GM12878 (cell line): Measurements from ENCODE around the gene SNAPC2. TPM values are rescaled to one million over a fixed set of nuclear protein-coding genes. Genes with fewer than 3 reads are reported as not detected.

Experiments
- ATAC-seq: fragments of 200-7000 bp; cut with Tn5 transposase; 3 replicates; pipeline ENCODE4 v1.9.1; 2020; ENCODE audit warnings: mild to moderate bottlenecking, moderate library complexity
- BruUV-seq: library from RNA; stranded (reverse); fragments of 400-500 nt; replicated peaks from 2 replicates; lab custom pipeline; 2021; lab: Mats Ljungman, UMichigan
- CTCF ChIA-PET: fragments of 300-600 bp; sonication (Branson Sonifier 250); formaldehyde crosslinking; extraction: SDS; loops from one replicate; lab custom pipeline; 2021; ENCODE audit warnings: inconsistent platforms; lab: Yijun Ruan, JAX
- POLR2A ChIA-PET: fragments of 350-600 bp; formaldehyde crosslinking; extraction: SDS; loops from one replicate; lab custom pipeline; 2021; ENCODE audit warnings: inconsistent platforms; lab: Charles Lee
- RAD21 ChIA-PET: fragments of 300-600 bp; sonication (Branson Sonifier 250); formaldehyde crosslinking; loops from one replicate; lab custom pipeline; 2023; ENCODE audit warnings: antibody characterized with exemption; ENCODE audit not compliant: unreplicated experiment; lab: Charles Lee
- SMC1A ChIA-PET: fragments of 300-600 bp; sonication (Branson Sonifier 250); formaldehyde crosslinking; loops from one replicate; lab custom pipeline; 2023; ENCODE audit not compliant: unreplicated experiment, uncharacterized antibody; lab: Charles Lee
- DNase-seq: peaks from one replicate; pipeline ENCODE4 v3.0.0-alpha.2; 2011; ENCODE audit warnings: low read depth, low spot score
- FAIRE-seq: peaks from 3 replicates; lab custom pipeline; 2011; peaks lifted over from hg19 to GRCh38; lab: Jason Lieb, UNC
- H2AFZ ChIP-seq: 2 replicates; pipeline ENCODE4 v1.6.0; 2011; ENCODE audit warnings: low read depth, low read length, control low read depth; ENCODE audit not compliant: control insufficient read depth
- H3K27ac ChIP-seq: 2 replicates; pipeline ENCODE4 v1.5.1; 2011; ENCODE audit warnings: control low read depth; ENCODE audit not compliant: control insufficient read depth, insufficient read depth
- H3K27me3 ChIP-seq, 2 experiments: replicated peaks in 1 of 2; 2 replicates each; pipeline versions ENCODE4 v1.6.0 to v1.6.1; 2011; ENCODE audit warnings: low read length in 1 of 2; ENCODE audit not compliant: control insufficient read depth in 2 of 2, insufficient read depth in 2 of 2
- H3K36me3 ChIP-seq, 2 experiments: 2 replicates each; pipeline ENCODE4 v1.5.1; 2011; ENCODE audit warnings: low read length in 1 of 2; ENCODE audit not compliant: control insufficient read depth in 2 of 2, insufficient read depth in 2 of 2
- H3K4me1 ChIP-seq: 2 replicates; pipeline ENCODE4 v1.6.1; 2011; ENCODE audit warnings: mild to moderate bottlenecking, low read length, moderate library complexity, mixed read lengths; ENCODE audit not compliant: control insufficient read depth, insufficient read depth
- H3K4me2 ChIP-seq: 2 replicates; pipeline ENCODE4 v1.6.0; 2011; ENCODE audit warnings: control low read depth; ENCODE audit not compliant: control insufficient read depth, insufficient read depth
- H3K4me3 ChIP-seq: fragments of 200-600 bp; sonication (generic); 2 replicates; pipeline ENCODE4 v1.5.1; 2016
- H3K79me2 ChIP-seq: 2 replicates; pipeline ENCODE4 v1.6.0; 2011; ENCODE audit warnings: low read length; ENCODE audit not compliant: control insufficient read depth, insufficient read depth
- H3K9ac ChIP-seq: 2 replicates; pipeline ENCODE4 v1.8.0; 2011; ENCODE audit warnings: low read length, control low read depth, mixed read lengths; ENCODE audit not compliant: control insufficient read depth, insufficient read depth
- H3K9me3 ChIP-seq: replicated peaks from 3 replicates; pipeline ENCODE4 v1.5.1; 2011; ENCODE audit warnings: mild to moderate bottlenecking, low read length; ENCODE audit not compliant: control insufficient read depth, insufficient read depth
- H4K20me1 ChIP-seq: 2 replicates; pipeline ENCODE4 v1.6.0; 2011; ENCODE audit not compliant: control insufficient read depth, insufficient read depth
- ATF2 ChIP-seq: IDR thresholded peaks from 2 replicates; pipeline ENCODE4 v1.6.1; 2012; ENCODE audit warnings: low read length, inconsistent platforms
- CBX5 ChIP-seq: sonication (generic); IDR thresholded peaks from 2 replicates; pipeline ENCODE4 v1.6.1; 2016; ENCODE audit warnings: low read depth, moderate library complexity, mild to moderate bottlenecking, inconsistent platforms
- KLF5 ChIP-seq: fragments of 450-650 bp; IDR thresholded peaks from 2 replicates; pipeline ENCODE4 v1.6.1; 2014; ENCODE audit warnings: mild to moderate bottlenecking; ENCODE audit not compliant: partially characterized antibody
- MEF2B ChIP-seq: fragments of 450-650 bp; IDR thresholded peaks from 2 replicates; pipeline ENCODE4 v1.6.1; 2018; ENCODE audit warnings: mild to moderate bottlenecking, moderate library complexity; ENCODE audit not compliant: partially characterized antibody, poor library complexity, severe bottlenecking
- NR2C2 ChIP-seq: IDR thresholded peaks from 2 replicates; pipeline ENCODE4 v1.6.1; 2011; ENCODE audit warnings: borderline replicate concordance, low read depth; ENCODE audit not compliant: control insufficient read depth, insufficient read length
- POLR2AphosphoS2 ChIP-seq: IDR thresholded peaks from 2 replicates; pipeline ENCODE4 v1.6.1; 2011; ENCODE audit warnings: low read depth, mild to moderate bottlenecking, low read length, improper control_type of control experiment, moderate library complexity
- SMAD5 ChIP-seq: IDR thresholded peaks from 2 replicates; pipeline ENCODE4 v1.6.1; 2016; ENCODE audit warnings: antibody characterized with exemption, low read depth
- TCF3 ChIP-seq: IDR thresholded peaks from 2 replicates; pipeline ENCODE4 v1.6.1; 2012; ENCODE audit warnings: low read depth, mild to moderate bottlenecking, low read length, borderline replicate concordance; ENCODE audit not compliant: insufficient read depth
- YY1 ChIP-seq: IDR thresholded peaks from 2 replicates; pipeline ENCODE4 v1.6.1; 2011; ENCODE audit warnings: low read depth, mild to moderate bottlenecking, low read length
- ZBTB11 ChIP-seq: fragments of 450-650 bp; formaldehyde crosslinking; IDR thresholded peaks from 2 replicates; pipeline ENCODE4 v1.5.0; 2022; ENCODE audit warnings: mild to moderate bottlenecking, missing genetic modification characterization
- ZNF384 ChIP-seq: IDR thresholded peaks from 2 replicates; pipeline ENCODE4 v1.6.1; 2012; ENCODE audit warnings: low read depth, mild to moderate bottlenecking, low read length, improper control_type of control experiment, borderline replicate concordance
- WGBS: methylation state at CpG from one replicate; pipeline ENCODE4 v1.1.6; 2016; ENCODE audit warnings: low lambda C conversion rate; ENCODE audit not compliant: insufficient replicate concordance, insufficient coverage; ENCODE audit errors: missing lambda C conversion rate; 5-methylcytosine and 5-hydroxymethylcytosine counted together
- in situ Hi-C: fragments of 300-500 bp; cut with MboI; formaldehyde crosslinking; loops from 9 replicates; pipeline ENCODE4 v1.14.3; 2018; ENCODE audit warnings: mixed read lengths
- intact Hi-C: fragments of 100-400 bp; cut with micrococcal nuclease; formaldehyde crosslinking; loops from one replicate; pipeline ENCODE4 v1.14.2; 2022; ENCODE audit not compliant: unreplicated experiment
- polyA plus RNA-seq, 11 experiments: library from polyadenylated mRNA; depleted of rRNA in 4 of 11; unstranded in 6 of 11; stranded (reverse) in 5 of 11; fragments of >200 nt; fragmentation: Nextera tagmentation in 4 of 11; fragmentation: Illumina TruSeq in 1 of 11; extraction: Ambion mirVana in 4 of 11; extraction: Trizol in 1 of 11; gene quantifications; 1 replicate in 1 of 11; 2 replicates in 10 of 11; pipeline versions ENCODE4 v1.2.1 to v1.2.3, GENCODE V29; 2011 to 2016; ENCODE audit warnings: inconsistent platforms in 2 of 11, missing spikeins in 2 of 11, low read depth in 1 of 11
- total RNA-seq, 4 experiments: library from RNA; depleted of rRNA in 3 of 4; stranded (reverse); fragments of >200 nt in 3 of 4; fragmentation: Illumina TruSeq in 1 of 4; extraction: Trizol in 1 of 4; gene quantifications; 2 replicates each; pipeline versions ENCODE4 v1.2.1 to v1.2.3, GENCODE V29; 2013 to 2021

The SNAPC2 gene
- total and polyA plus RNA-seq, 10 of the 15 experiments (the other 5 are each of a cell fraction or from before 2014, with no cell fraction given) = 0.19 to 20.8 (median 12.6) TPM

GRCh38 chr19:7926727-7927604 is 6.8 kb downstream of the SNAPC2 start:
- ChIA-PET CTCF (interaction anchor here (0.5 to 1.9 kb wide), 2 partner anchors 17 to 231 kb away, joined by 4 to 8 read pairs; no protein-coding TSS in a partner anchor), SMC1A (no interaction called here), RAD21 (no interaction called here)
- no peaks in the 10 kb centered on the region for H3K79me2 ChIP-seq
- H3K36me3 ChIP-seq = peaks cover 7 to 15% of the 10 kb centered on the region in 2 experiments; a peak in 3 of 4 replicates
- ATAC-seq = no peak
- H3K4me1 ChIP-seq = no peaks in the 10 kb centered on the region; the same call in 1 of the 2 replicates
- intact Hi-C loops = no loop called here
- H4K20me1 ChIP-seq = no peaks in the 10 kb centered on the region; the same call in 1 of the 2 replicates
- no peak overlapping the region for H3K4me2 ChIP-seq
- no peaks in the 10 kb centered on the region for H3K9me3 ChIP-seq
- no peak for DNase-seq
- no peak overlapping the region for H2AFZ ChIP-seq
- TF ChIP-seq KLF5 (no peak), CBX5 (no peak), NR2C2 (no peak), POLR2AphosphoS2 (no peak), ZBTB11 (CRISPR knock-in tag) (no peak), MEF2B (no peak), TCF3 (no peak), YY1 (no peak), ZNF384 (no peak), ATF2 (no peak), SMAD5 (no peak)
- TF ChIP-seq, all 136 proteins: peak for 0
- no peak overlapping the region for H3K9ac ChIP-seq
- in situ Hi-C loops = no loop called here
- no peaks in the 10 kb centered on the region for H3K27me3 ChIP-seq
- POLR2A ChIA-PET = interaction anchor here (0.6 kb wide), 1 partner anchor 55 kb away, joined by 3 read pairs; no protein-coding TSS in a partner anchor
- H3K4me3 ChIP-seq = no peak overlapping the region
- H3K27ac ChIP-seq = no peak overlapping the region
- 86% methylated on average over 31 of the region's 32 CpGs for WGBS
- FAIRE-seq = no peak
- no TSS peak for BruUV-seq
